ENCODE measurements around the gene KLHL7. TPM values are rescaled to one million over a fixed set of nuclear protein-coding genes. Genes with fewer than 3 reads are reported as not detected.
"Not testable (repeated sequence)": the region's sequence is repeated elsewhere in the genome, so short reads cannot be mapped to it uniquely, and the experiment has no call there.

Gene KLHL7
- total RNA-seq, 1 donor from 2014 or later: 37.7 TPM

- DNase-seq (ENCODE audit: low read depth, low spot score): no peak
Observed at GRCh38 chr7:23106823-23107663, 1.5 kb downstream of the KLHL7 start.

- no peak for DNase-seq (ENCODE audit: low read depth, low spot score)
Observed at GRCh38 chr7:23107781-23108180, 2.2 kb downstream of the KLHL7 start.

- DNase-seq (ENCODE audit: low read depth, low spot score): no peak
Observed at GRCh38 chr7:23108995-23109394, 3.4 kb downstream of the KLHL7 start.

- no peak for DNase-seq (ENCODE audit: low read depth, low spot score)
Observed at GRCh38 chr7:23109470-23109869, 3.9 kb downstream of the KLHL7 start.

GRCh38 chr7:23114896-23115295 is 9.3 kb downstream of the KLHL7 start:
- no peak for DNase-seq (ENCODE audit: low read depth, low spot score)

GRCh38 chr7:23115991-23116390 is 10.4 kb downstream of the KLHL7 start:
- DNase-seq (ENCODE audit: low read depth, low spot score): no peak

- no peak for DNase-seq (ENCODE audit: low read depth, low spot score)
Observed at GRCh38 chr7:23117841-23118240, 12.3 kb downstream of the KLHL7 start.

- DNase-seq (ENCODE audit: low read depth, low spot score): no peak
Observed at GRCh38 chr7:23120106-23120505, 14.5 kb downstream of the KLHL7 start.

GRCh38 chr7:23121165-23121564 is 15.6 kb downstream of the KLHL7 start:
- no peak for DNase-seq (ENCODE audit: low read depth, low spot score)

- DNase-seq (ENCODE audit: low read depth, low spot score): no peak
Observed at GRCh38 chr7:23123007-23123406, 17.4 kb downstream of the KLHL7 start.

- no peak for DNase-seq (ENCODE audit: low read depth, low spot score)
Observed at GRCh38 chr7:23123465-23123864, 17.9 kb downstream of the KLHL7 start.

GRCh38 chr7:23129036-23129435 is 23.5 kb downstream of the KLHL7 start:
- no peak for DNase-seq (ENCODE audit: low read depth, low spot score)

GRCh38 chr7:23131799-23132198 is 26.2 kb downstream of the KLHL7 start:
- not testable (repeated sequence) for DNase-seq (ENCODE audit: low read depth, low spot score)

GRCh38 chr7:23133797-23134196 is 28.2 kb downstream of the KLHL7 start:
- DNase-seq (ENCODE audit: low read depth, low spot score): no peak

GRCh38 chr7:23135755-23136154 is 30.2 kb downstream of the KLHL7 start:
- DNase-seq (ENCODE audit: low read depth, low spot score): no peak

GRCh38 chr7:23136216-23136615 is 30.6 kb downstream of the KLHL7 start:
- no peak for DNase-seq (ENCODE audit: low read depth, low spot score)

GRCh38 chr7:23157679-23158078 is 52.1 kb downstream of the KLHL7 start:
- no peak for DNase-seq (ENCODE audit: low read depth, low spot score)

- DNase-seq (ENCODE audit: low read depth, low spot score): no peak
Observed at GRCh38 chr7:23158546-23158945, 53.0 kb downstream of the KLHL7 start.

GRCh38 chr7:23161482-23161881 is 55.9 kb downstream of the KLHL7 start:
- no peak for DNase-seq (ENCODE audit: low read depth, low spot score)

- no peak for DNase-seq (ENCODE audit: low read depth, low spot score)
Observed at GRCh38 chr7:23164846-23165245, 59.3 kb downstream of the KLHL7 start.

GRCh38 chr7:23165316-23165715 is 59.7 kb downstream of the KLHL7 start:
- DNase-seq (ENCODE audit: low read depth, low spot score): no peak

GRCh38 chr7:23167691-23168090 is 62.1 kb downstream of the KLHL7 start:
- no peak for DNase-seq (ENCODE audit: low read depth, low spot score)

GRCh38 chr7:23168111-23168885 is 62.7 kb downstream of the KLHL7 start:
- no peak for DNase-seq (ENCODE audit: low read depth, low spot score)

All from pulmonary artery endothelial cell (primary cell).